Activated T-helper 17 cell treated with anti-CD3 and anti-CD28 coated beads, Interleukin-2, amount 50 U/mL, for 72 hours (primary cell): Measurements from ENCODE around the gene BPIFB3. TPM values are rescaled to one million over a fixed set of nuclear protein-coding genes. Genes with fewer than 3 reads are reported as not detected.
A peak's percentile ranks its signal among the peaks of the same experiment; 100 is the strongest.
"Not testable (repeated sequence)": the region's sequence is repeated elsewhere in the genome, so short reads cannot be mapped to it uniquely, and the experiment has no call there.

Source experiments
- ATAC-seq: fragments of 150-1000 bp; cut with Tn5 transposase; replicated peaks from 2 replicates; pipeline ENCODE4 v1.10.0; 2021; ENCODE audit warnings: mild to moderate bottlenecking, moderate library complexity
- H3K27ac Mint-ChIP-seq: one replicate; pipeline ENCODE4 v1.8.0; 2022; ENCODE audit warnings: mixed read lengths
- H3K27me3 Mint-ChIP-seq: one replicate; pipeline ENCODE4 v1.8.0; 2022; ENCODE audit warnings: mixed read lengths
- H3K36me3 Mint-ChIP-seq: one replicate; pipeline ENCODE4 v1.8.0; 2022; ENCODE audit warnings: low read depth, mild to moderate bottlenecking, mixed read lengths
- H3K4me1 Mint-ChIP-seq: one replicate; pipeline ENCODE4 v1.8.0; 2022; ENCODE audit warnings: mixed read lengths
- H3K4me3 Mint-ChIP-seq: one replicate; pipeline ENCODE4 v1.8.0; 2022; ENCODE audit warnings: mild to moderate bottlenecking, mixed read lengths
- H3K9me3 Mint-ChIP-seq: one replicate; pipeline ENCODE4 v1.8.0; 2022; ENCODE audit warnings: mixed read lengths
- total RNA-seq, 2 donors: library from RNA; stranded (reverse); gene quantifications; one replicate each; pipeline ENCODE4 v1.2.3, GENCODE V29; 2022

Gene BPIFB3
- total RNA-seq, 2 donors from 2014 or later = not detected

DNA sequence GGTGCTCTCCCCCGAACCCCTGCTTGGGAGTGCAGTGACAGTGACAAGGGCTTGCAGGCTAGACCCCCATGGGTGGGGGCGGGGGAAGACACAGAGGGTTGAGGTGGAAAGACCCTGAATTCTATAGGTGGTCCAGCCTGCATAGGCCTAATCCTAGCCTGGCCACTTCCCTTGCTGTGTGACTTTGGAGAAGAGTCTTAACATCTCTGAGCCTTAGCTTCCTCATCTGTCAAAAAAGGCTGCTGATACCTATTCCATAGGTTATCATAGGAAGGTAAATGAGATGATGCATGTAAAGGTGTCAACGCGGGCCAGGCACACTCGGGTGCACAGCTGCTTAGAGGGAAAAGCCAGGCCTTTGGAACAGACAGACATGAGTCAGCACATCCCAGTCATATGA lies 41.5 kb downstream of the BPIFB3 start:
- H3K27ac Mint-ChIP-seq = no peak overlapping the region
- H3K4me3 Mint-ChIP-seq = no peak overlapping the region
- no peak for ATAC-seq
- H3K9me3 Mint-ChIP-seq = peaks cover 4% of the 10 kb centered on the region
- H3K4me1 Mint-ChIP-seq = no peaks in the 10 kb centered on the region
- H3K27me3 Mint-ChIP-seq = no peaks in the 10 kb centered on the region
- no peaks in the 10 kb centered on the region for H3K36me3 Mint-ChIP-seq

GRCh38 chr20:33095902-33096584 lies 42.3 kb downstream of the BPIFB3 start:
- H3K27ac Mint-ChIP-seq, H3K4me1 Mint-ChIP-seq, H3K4me3 Mint-ChIP-seq, H3K36me3 Mint-ChIP-seq, H3K9me3 Mint-ChIP-seq, H3K27me3 Mint-ChIP-seq: not testable (repeated sequence)
- peak; percentile 56 for ATAC-seq

GRCh38 chr20:33097001-33097400 lies 43.3 kb downstream of the BPIFB3 start:
- Mint-ChIP-seq H3K36me3 (no peaks in the 10 kb centered on the region), H3K9me3 (peaks cover 4% of the 10 kb centered on the region), H3K27me3 (no peaks in the 10 kb centered on the region), H3K4me1 (no peaks in the 10 kb centered on the region), H3K27ac (no peak overlapping the region), H3K4me3 (no peak overlapping the region)
- ATAC-seq = no peak

DNA sequence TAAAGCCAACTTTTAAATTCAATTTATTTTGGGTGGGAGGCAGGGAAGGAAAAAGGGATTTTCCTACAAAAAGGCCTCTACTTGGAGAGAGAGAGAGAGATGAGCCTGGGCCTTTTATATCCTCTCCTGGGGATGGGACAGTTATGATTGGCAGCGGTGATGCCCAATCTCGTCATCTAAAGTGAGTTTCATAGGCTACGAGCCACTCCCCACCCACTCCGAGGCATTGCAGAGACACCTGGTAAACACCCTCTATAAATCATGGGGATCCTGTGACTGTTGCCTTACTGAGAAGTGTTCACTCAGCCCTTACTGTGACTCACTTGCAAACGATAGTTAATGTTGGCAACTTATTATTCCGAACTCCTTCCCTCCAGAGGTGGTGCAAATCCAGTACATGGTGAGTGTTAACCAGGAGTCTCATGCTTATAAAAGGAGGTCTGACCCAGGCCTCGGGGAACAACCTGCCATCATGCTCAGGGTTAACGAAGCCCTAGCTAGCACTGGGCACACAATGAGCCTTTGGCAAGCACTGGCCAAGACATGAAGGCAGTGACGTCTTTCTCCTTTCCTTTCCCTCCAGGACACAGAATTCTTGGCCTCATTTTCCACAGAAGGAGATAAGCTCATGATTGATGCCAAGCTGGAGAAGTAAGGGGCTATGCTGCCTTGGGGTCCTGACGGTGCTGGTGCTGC lies 46.3 kb downstream of the BPIFB3 start:
- H3K27me3 Mint-ChIP-seq = no peaks in the 10 kb centered on the region
- no peaks in the 10 kb centered on the region for H3K36me3 Mint-ChIP-seq
- no peaks in the 10 kb centered on the region for H3K9me3 Mint-ChIP-seq
- no peak for ATAC-seq
- H3K4me3 Mint-ChIP-seq = no peak overlapping the region
- H3K27ac Mint-ChIP-seq = no peak overlapping the region
- no peaks in the 10 kb centered on the region for H3K4me1 Mint-ChIP-seq

DNA sequence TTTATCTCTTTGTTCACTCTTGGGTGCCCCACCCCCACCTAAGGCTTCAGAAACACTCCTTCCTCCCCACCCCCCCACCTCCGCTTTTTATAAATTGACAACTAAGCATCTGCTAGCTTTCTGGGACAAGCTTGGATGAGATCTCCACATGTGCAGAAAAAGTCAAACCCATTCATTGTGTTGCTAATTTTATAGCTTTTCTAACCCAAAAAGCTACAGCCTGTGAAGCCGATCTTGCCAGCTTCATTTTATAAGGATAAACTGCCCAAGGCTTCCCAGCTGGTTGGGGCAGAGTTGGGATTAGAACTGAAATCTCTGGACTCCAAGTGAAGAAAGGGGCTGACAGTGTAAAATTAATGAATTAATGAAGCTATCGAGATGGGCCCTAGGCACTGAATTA lies 49.9 kb downstream of the BPIFB3 start:
- Mint-ChIP-seq H3K27ac (no peak overlapping the region), H3K36me3 (no peaks in the 10 kb centered on the region), H3K27me3 (no peaks in the 10 kb centered on the region), H3K4me3 (no peak overlapping the region), H3K9me3 (no peaks in the 10 kb centered on the region), H3K4me1 (no peaks in the 10 kb centered on the region)
- no peak for ATAC-seq

GRCh38 chr20:33104336-33104735 lies 50.6 kb downstream of the BPIFB3 start:
- no peaks in the 10 kb centered on the region for H3K9me3 Mint-ChIP-seq
- no peak overlapping the region for H3K4me3 Mint-ChIP-seq
- H3K27ac Mint-ChIP-seq = no peak overlapping the region
- H3K36me3 Mint-ChIP-seq = no peaks in the 10 kb centered on the region
- no peak for ATAC-seq
- no peaks in the 10 kb centered on the region for H3K4me1 Mint-ChIP-seq
- no peaks in the 10 kb centered on the region for H3K27me3 Mint-ChIP-seq

DNA sequence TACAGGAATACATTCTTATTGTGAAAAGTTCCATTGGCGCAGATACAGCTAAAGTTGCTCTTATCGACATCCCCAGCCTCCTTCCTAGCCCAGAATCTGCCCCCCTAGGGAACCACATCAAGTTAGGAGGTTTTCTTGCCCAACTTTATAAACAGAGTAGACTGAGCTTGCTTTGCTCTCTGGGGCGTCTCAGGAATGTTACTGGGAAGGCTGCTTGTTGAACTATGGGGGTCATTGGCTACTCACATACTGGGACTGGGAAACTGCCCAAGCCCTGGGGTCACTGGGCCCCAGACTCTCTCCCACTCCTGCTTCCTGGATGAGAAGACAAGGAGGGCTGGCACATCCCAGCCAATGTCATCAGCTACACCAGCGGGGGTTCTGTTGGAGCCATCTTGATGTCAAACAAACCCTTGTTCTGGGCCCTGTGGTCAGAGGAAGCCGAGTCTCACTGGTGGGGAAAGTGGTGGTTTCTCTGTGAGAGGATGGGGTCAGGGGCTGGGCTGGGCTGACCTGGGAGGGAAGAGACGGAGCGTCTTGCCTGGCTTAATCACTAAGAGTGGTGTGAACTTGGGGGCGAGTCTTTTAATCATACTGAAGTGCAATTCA lies 51.7 kb downstream of the BPIFB3 start:
- Mint-ChIP-seq H3K27me3 (no peaks in the 10 kb centered on the region), H3K36me3 (no peaks in the 10 kb centered on the region), H3K4me1 (no peaks in the 10 kb centered on the region), H3K9me3 (no peaks in the 10 kb centered on the region), H3K27ac (no peak overlapping the region), H3K4me3 (no peak overlapping the region)
- no peak for ATAC-seq

DNA sequence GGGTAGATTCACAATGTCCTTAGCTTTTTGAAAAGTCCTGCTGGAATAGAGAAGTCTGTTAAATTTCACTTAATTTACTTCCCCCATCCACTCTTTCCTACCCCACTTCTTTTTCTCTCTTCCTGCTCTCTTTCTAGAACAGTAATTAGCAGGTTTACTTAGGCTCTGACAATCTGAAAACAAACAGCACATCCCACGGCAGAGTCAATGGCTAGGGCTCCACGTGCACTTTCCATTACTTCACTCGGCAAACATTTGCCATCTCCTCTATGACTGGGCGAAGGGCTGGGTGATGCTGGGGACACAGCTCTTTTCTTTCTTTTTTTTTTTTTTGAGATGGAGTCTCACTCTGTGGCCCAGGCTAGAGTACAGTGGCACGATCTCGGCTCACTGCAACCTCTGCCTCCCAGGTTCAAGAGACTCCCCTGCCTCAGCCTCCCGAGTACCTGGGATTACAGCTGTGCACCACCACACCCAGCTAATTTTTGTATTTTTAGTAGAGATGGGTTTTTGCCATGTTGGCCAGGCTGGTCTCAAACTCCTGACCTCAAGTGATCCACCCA lies 52.4 kb downstream of the BPIFB3 start:
- H3K4me1 Mint-ChIP-seq, H3K27me3 Mint-ChIP-seq, H3K36me3 Mint-ChIP-seq, ATAC-seq, H3K27ac Mint-ChIP-seq, H3K9me3 Mint-ChIP-seq, H3K4me3 Mint-ChIP-seq: not testable (repeated sequence)

DNA sequence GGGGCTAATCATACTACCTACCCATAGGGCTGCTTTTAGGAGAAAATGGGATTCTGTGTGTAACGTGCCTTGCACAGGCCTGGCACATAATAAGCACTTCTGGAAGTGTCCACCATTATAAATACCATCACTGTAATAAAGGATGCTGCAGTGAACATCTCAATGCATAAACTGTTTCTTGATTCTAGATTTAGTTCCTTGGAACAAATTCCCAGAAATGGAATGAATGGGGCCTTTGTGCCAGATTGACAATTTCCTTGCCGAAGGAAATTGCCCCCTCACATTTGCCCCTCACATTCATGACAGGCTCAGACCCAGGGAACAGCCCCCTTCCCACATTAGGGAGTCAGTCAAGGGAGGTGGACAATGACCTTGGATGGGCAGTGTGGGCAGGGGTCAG lies 55.0 kb downstream of the BPIFB3 start:
- no peaks in the 10 kb centered on the region for H3K9me3 Mint-ChIP-seq
- ATAC-seq = no peak
- no peak overlapping the region for H3K4me3 Mint-ChIP-seq
- H3K36me3 Mint-ChIP-seq = no peaks in the 10 kb centered on the region
- no peaks in the 10 kb centered on the region for H3K4me1 Mint-ChIP-seq
- no peak overlapping the region for H3K27ac Mint-ChIP-seq
- H3K27me3 Mint-ChIP-seq = no peaks in the 10 kb centered on the region

DNA sequence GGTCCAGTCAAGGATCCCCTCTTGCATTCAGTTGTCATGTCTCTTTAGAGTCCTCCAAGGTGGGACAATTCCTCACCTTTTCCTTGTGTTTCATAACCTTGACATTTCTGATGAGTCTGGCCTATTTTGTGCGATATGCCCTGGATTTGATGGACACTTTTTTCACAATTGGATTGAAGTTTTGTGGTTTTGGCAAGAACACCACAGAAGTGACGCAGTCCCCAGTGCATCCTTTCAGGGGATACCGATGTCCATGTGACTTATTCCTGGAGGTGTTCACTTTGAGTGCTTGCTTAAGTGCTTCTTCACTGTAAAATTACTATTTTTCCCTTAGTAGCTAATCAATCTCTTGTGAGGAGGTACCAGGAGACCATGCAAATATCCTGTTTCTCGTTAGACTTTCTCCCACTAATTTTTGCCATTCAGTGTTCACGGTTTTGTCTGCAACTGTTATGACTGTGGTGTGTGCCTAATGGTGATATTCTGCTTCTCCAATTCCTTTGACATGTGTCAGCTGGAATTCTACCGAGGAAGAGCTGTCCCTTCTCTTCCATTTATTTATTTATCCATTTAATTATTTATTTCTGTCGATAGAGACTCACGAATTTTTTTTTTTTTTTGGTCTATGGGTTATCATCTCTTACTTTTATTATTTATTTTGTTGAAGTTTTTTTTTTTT lies 56.6 kb downstream of the BPIFB3 start:
- H3K4me1 Mint-ChIP-seq = no peaks in the 10 kb centered on the region
- H3K4me3 Mint-ChIP-seq = no peak overlapping the region
- H3K9me3 Mint-ChIP-seq = no peaks in the 10 kb centered on the region
- H3K27me3 Mint-ChIP-seq = no peaks in the 10 kb centered on the region
- H3K27ac Mint-ChIP-seq = no peak overlapping the region
- H3K36me3 Mint-ChIP-seq = no peaks in the 10 kb centered on the region
- no peak for ATAC-seq

- Mint-ChIP-seq H3K4me3 (no peak overlapping the region), H3K27ac (no peak overlapping the region), H3K36me3 (no peaks in the 10 kb centered on the region), H3K4me1 (no peaks in the 10 kb centered on the region), H3K9me3 (no peaks in the 10 kb centered on the region), H3K27me3 (no peaks in the 10 kb centered on the region)
- no peak for ATAC-seq
Measured at GRCh38 chr20:33111306-33111705, 57.6 kb downstream of the BPIFB3 start.

- Mint-ChIP-seq H3K27me3 (no peaks in the 10 kb centered on the region), H3K36me3 (no peaks in the 10 kb centered on the region), H3K9me3 (no peaks in the 10 kb centered on the region), H3K4me3 (no peak overlapping the region), H3K27ac (no peak overlapping the region), H3K4me1 (no peaks in the 10 kb centered on the region)
- no peak for ATAC-seq
Measured at GRCh38 chr20:33112547-33113386, 59.1 kb downstream of the BPIFB3 start.

GRCh38 chr20:33113387-33113908 lies 59.7 kb downstream of the BPIFB3 start:
- no peak overlapping the region for H3K4me3 Mint-ChIP-seq
- no peak overlapping the region for H3K27ac Mint-ChIP-seq

DNA sequence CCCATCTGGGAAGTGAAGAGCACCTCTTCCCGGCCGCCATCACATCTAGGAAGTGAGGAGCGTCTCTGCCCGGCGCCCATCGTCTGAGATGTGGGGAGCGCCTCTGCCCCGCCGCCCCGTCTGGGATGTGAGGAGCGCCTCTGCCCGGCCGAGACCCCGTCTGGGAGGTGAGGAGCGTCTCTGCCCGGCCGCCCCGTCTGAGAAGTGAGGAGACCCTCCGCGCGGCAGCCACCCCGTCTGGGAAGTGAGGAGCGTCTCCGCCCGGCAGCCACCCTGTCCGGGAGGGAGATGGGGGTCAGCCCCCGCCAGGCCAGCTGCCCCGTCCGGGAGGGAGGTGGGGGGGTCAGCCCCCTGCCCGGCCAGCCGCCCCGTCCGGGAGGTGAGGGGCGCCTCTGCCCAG lies 61.8 kb downstream of the BPIFB3 start:
- H3K4me1 Mint-ChIP-seq, H3K27me3 Mint-ChIP-seq, H3K9me3 Mint-ChIP-seq, H3K27ac Mint-ChIP-seq, ATAC-seq, H3K4me3 Mint-ChIP-seq, H3K36me3 Mint-ChIP-seq: not testable (repeated sequence)

More at GRCh38 chr20:33113387-33113908, 59.7 kb downstream of the BPIFB3 start:
- H3K4me1 Mint-ChIP-seq = no peaks in the 10 kb centered on the region
- H3K9me3 Mint-ChIP-seq = no peaks in the 10 kb centered on the region
- no peak for ATAC-seq
- H3K27me3 Mint-ChIP-seq = no peaks in the 10 kb centered on the region
- no peaks in the 10 kb centered on the region for H3K36me3 Mint-ChIP-seq
